Loucy (cell line): ENCODE measurements around the gene KIF16B.

Experiments used
- H2AFZ ChIP-seq: fragments of 200-600 bp; sonication (generic); 2 replicates; pipeline ENCODE4 v1.6.0; 2016; ENCODE audit warnings: antibody characterized with exemption, mild to moderate bottlenecking, low read length, moderate library complexity
- H3F3A ChIP-seq: fragments of 200-600 bp; 2 replicates; pipeline ENCODE4 v1.6.0; 2016; ENCODE audit warnings: antibody characterized with exemption, low read depth, mild to moderate bottlenecking
- H3K27me3 ChIP-seq: fragments of 200-600 bp; sonication (generic); 2 replicates; pipeline ENCODE4 v1.6.1; 2014; ENCODE audit warnings: low read length, mild to moderate bottlenecking; ENCODE audit not compliant: insufficient read depth, poor library complexity, severe bottlenecking
- H3K36me3 ChIP-seq: fragments of 200-600 bp; sonication (generic); 2 replicates; pipeline ENCODE4 v1.6.1; 2016; ENCODE audit warnings: low read length; ENCODE audit not compliant: insufficient read depth
- H3K4me1 ChIP-seq: fragments of 200-600 bp; sonication (generic); 2 replicates; pipeline ENCODE4 v1.5.1; 2014; ENCODE audit warnings: low read length, mild to moderate bottlenecking; ENCODE audit not compliant: insufficient read depth, poor library complexity, severe bottlenecking
- H3K4me2 ChIP-seq: fragments of 200-600 bp; sonication (generic); 2 replicates; pipeline ENCODE4 v1.6.0; 2014; ENCODE audit warnings: antibody characterized with exemption, low read length, low read depth, mild to moderate bottlenecking; ENCODE audit not compliant: poor library complexity, severe bottlenecking
- H3K4me3 ChIP-seq: fragments of 200-600 bp; sonication (generic); 2 replicates; pipeline ENCODE4 v1.5.1; 2014; ENCODE audit warnings: low read length, mild to moderate bottlenecking, mixed read lengths; ENCODE audit not compliant: poor library complexity, severe bottlenecking
- H3K79me2 ChIP-seq: fragments of 200-600 bp; sonication (generic); 2 replicates; pipeline ENCODE4 v1.6.1; 2014; ENCODE audit warnings: low read length; ENCODE audit not compliant: insufficient read depth
- H3K9ac ChIP-seq: fragments of 200-600 bp; sonication (generic); 2 replicates; pipeline ENCODE4 v1.6.0; 2014; ENCODE audit warnings: mild to moderate bottlenecking, low read depth, low read length, moderate library complexity; ENCODE audit not compliant: poor library complexity, severe bottlenecking
- H3K9me2 ChIP-seq: fragments of 200-600 bp; sonication (generic); replicated peaks from 2 replicates; pipeline ENCODE4 v1.6.1; 2016; ENCODE audit warnings: low read depth, low read length, mixed read lengths
- H3K9me3 ChIP-seq: fragments of 200-600 bp; sonication (generic); 2 replicates; pipeline ENCODE4 v1.6.1; 2014; ENCODE audit warnings: mild to moderate bottlenecking, antibody characterized with exemption, low read length, low read depth; ENCODE audit not compliant: insufficient read depth
- H4K20me1 ChIP-seq: fragments of 200-600 bp; sonication (generic); 2 replicates; pipeline ENCODE4 v1.6.0; 2014; ENCODE audit warnings: antibody characterized with exemption, low read length, mild to moderate bottlenecking; ENCODE audit not compliant: insufficient read depth, poor library complexity, severe bottlenecking
- EZH2phosphoT487 ChIP-seq: fragments of 200-600 bp; IDR thresholded peaks from 2 replicates; pipeline ENCODE4 v1.6.1; 2018; ENCODE audit warnings: antibody characterized with exemption, mild to moderate bottlenecking, moderate library complexity, borderline replicate concordance
- TF ChIP-seq, protein P1 (sequence below): fragments of 200-600 bp; sonication (generic); conservative IDR thresholded peaks from 2 replicates; pipeline ENCODE4 v1.5.1; 2014; ENCODE audit warnings: mild to moderate bottlenecking, antibody characterized with exemption, low read length

KIF16B gene

DNA sequence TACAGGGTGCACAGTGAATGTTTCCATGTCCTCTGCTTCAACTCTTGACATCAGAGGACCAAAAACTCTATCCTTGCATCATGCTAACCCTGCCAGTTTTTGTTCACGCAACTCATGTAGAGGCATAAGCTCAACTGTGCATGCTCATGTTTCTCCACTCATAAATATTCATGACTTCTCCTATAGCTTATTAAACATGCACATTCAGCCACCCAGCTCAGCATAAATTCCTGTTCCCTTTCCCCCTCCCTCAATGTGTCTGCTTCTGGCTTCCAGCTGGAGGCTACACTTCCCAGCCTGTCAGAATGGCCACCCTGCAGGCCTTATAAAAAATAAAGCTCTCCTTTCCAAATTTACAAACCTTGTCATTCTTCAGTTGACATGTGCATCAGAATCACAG, 154.6 kb downstream of the KIF16B start:
- Histone ChIP-seq H3K79me2 (no peaks in the 10 kb centered on the region), H3K4me3 (no peak overlapping the region), H3K9me2 (no peaks in the 10 kb centered on the region), H4K20me1 (no peaks in the 10 kb centered on the region), H3K9ac (no peak overlapping the region), H3F3A (no peaks in the 10 kb centered on the region), H3K27me3 (no peaks in the 10 kb centered on the region), H3K36me3 (no peaks in the 10 kb centered on the region), H3K4me1 (no peaks in the 10 kb centered on the region), H2AFZ (no peak overlapping the region), H3K4me2 (no peak overlapping the region), H3K9me3 (no peaks in the 10 kb centered on the region)
- no peak for TF ChIP-seq EZH2phosphoT487
- TF ChIP-seq, protein P1, sequence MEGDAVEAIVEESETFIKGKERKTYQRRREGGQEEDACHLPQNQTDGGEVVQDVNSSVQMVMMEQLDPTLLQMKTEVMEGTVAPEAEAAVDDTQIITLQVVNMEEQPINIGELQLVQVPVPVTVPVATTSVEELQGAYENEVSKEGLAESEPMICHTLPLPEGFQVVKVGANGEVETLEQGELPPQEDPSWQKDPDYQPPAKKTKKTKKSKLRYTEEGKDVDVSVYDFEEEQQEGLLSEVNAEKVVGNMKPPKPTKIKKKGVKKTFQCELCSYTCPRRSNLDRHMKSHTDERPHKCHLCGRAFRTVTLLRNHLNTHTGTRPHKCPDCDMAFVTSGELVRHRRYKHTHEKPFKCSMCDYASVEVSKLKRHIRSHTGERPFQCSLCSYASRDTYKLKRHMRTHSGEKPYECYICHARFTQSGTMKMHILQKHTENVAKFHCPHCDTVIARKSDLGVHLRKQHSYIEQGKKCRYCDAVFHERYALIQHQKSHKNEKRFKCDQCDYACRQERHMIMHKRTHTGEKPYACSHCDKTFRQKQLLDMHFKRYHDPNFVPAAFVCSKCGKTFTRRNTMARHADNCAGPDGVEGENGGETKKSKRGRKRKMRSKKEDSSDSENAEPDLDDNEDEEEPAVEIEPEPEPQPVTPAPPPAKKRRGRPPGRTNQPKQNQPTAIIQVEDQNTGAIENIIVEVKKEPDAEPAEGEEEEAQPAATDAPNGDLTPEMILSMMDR, result no peak

DNA sequence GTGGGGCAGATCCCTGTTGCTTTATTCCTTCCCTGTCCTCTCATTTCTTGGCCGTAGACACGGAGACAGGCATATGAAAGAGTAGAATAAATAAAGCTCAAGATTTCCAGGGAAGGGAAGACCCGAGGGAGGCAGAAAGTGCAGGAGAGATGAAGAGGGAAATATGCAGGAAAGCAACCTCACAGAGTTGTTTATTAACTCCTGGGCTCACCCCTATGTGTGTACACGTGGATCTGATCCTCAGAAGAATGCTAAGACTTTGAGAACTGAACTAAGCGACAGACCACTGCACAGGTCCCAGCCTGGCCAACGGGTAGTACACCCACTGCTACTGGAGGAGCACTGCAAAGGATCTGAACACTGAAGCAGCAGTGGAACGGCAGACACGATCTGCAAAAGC, 156.2 kb downstream of the KIF16B start:
- Histone ChIP-seq H3K4me3 (no peak overlapping the region), H3K36me3 (no peaks in the 10 kb centered on the region), H3K9ac (no peak overlapping the region), H3K9me2 (no peaks in the 10 kb centered on the region), H3F3A (no peaks in the 10 kb centered on the region), H3K27me3 (no peaks in the 10 kb centered on the region), H2AFZ (no peak overlapping the region), H3K79me2 (no peaks in the 10 kb centered on the region), H3K9me3 (no peaks in the 10 kb centered on the region), H3K4me1 (no peaks in the 10 kb centered on the region), H4K20me1 (no peaks in the 10 kb centered on the region), H3K4me2 (no peak overlapping the region)
- TF ChIP-seq, protein P1, result no peak
- TF ChIP-seq EZH2phosphoT487, result no peak

DNA sequence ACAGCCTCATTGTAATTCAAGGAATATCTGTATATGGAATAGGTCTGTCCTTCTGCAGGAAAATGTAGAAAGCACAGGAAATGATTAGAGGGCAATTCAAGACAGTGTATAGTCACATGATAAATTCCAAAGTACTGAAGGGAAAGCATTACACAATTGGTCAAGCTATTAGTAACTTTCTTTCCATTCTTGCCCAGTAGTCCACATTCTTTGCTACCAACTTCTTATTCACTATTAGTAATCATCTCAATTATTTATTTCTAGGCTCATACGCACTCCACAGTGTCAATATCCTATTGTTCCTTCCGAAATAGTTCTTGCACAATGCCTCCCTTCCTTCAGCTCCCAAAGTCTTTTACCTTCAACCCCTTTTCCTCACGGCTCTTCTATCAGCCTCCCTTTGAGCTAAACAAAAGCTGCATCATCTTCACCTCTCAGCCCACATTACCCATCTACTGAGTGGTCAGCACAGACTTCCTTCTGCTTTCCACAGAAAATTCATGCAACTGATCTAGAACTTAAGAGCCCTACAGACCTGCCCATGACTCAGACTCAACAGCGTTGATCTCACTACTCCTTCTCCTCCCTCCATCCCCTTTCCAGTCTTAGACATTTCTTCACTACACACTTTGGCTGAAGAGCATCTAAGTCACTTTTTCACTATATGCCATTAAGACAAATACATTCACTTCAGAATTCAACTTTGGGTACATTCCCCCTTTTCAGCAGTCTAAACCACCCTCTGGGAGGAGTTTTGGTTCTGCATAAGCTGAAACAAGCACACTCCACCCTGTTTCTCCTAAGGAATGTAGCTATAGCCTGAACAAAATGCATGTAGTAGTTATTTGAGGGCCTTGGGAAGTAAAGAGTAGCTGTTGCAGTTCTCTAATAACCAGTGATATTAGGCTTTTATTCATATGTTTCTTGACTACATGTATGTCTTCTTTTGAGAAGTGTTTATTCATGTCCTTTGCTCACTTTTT, 157.9 kb downstream of the KIF16B start:
- Histone ChIP-seq H3K4me2 (no peak overlapping the region), H3K4me3 (no peak overlapping the region), H4K20me1 (no peaks in the 10 kb centered on the region)

More for the DNA sequence above, 157.9 kb downstream of the KIF16B start:
- H3K9me3 ChIP-seq, result no peaks in the 10 kb centered on the region
- no peaks in the 10 kb centered on the region for H3K36me3 ChIP-seq
- no peak overlapping the region for H3K9ac ChIP-seq
- H3K9me2 ChIP-seq, result no peaks in the 10 kb centered on the region
- H3K79me2 ChIP-seq, result no peaks in the 10 kb centered on the region
- H2AFZ ChIP-seq, result no peak overlapping the region
- H3K27me3 ChIP-seq, result no peaks in the 10 kb centered on the region
- no peaks in the 10 kb centered on the region for H3K4me1 ChIP-seq
- no peak for TF ChIP-seq EZH2phosphoT487
- TF ChIP-seq, protein P1, result no peak
- H3F3A ChIP-seq, result no peaks in the 10 kb centered on the region
